ENCODE measurements around the gene HS6ST3.

The HS6ST3 gene

DNA sequence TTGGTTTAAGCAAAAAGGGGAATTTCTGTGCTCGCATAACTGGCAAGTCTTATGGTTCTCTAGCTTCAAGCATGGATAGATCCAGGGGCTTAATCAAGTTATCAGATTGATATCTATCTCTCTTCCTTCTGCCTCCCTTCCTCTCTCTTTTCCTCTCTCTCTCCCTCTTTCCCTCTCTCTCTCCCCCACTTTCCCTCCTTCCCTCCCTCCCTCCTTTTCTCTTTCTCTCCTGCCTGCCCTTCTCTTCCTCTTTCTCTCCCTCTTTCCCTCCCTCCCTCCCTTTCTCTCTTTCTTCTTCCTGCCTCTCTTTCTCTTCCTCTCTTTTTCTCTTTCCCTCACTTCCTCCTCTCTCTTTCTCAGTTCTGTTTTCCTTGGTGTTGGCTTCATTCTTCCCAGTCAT lies 195.8 kb downstream of the HS6ST3 start:
- POLR2A ChIA-PET, result no interaction called here
- CTCF ChIA-PET, result no interaction called here
- TF ChIP-seq FOXM1 (IDR thresholded peaks at IDR 0.05; ENCODE audit: borderline replicate concordance) (no peak), SP1 (IDR thresholded peaks at IDR 0.05) (no peak), CTBP1 (IDR thresholded peaks at IDR 0.05; ENCODE audit: borderline replicate concordance) (no peak), ZNF384 (IDR thresholded peaks at IDR 0.05) (no peak), LEF1 (IDR thresholded peaks at IDR 0.05; ENCODE audit: borderline replicate concordance) (no peak), FOXK2 (IDR thresholded peaks at IDR 0.05) (no peak), HDGF (IDR thresholded peaks at IDR 0.05; ENCODE audit: borderline replicate concordance) (no peak)
- no peak for DNase-seq (ENCODE audit: extremely low spot score)

GRCh38 chr13:96294930-96295881 lies 205.3 kb downstream of the HS6ST3 start:
- TF ChIP-seq SP1 (IDR thresholded peaks at IDR 0.05) (no peak), NFRKB (IDR thresholded peaks at IDR 0.05) (no peak), FOXM1 (IDR thresholded peaks at IDR 0.05; ENCODE audit: borderline replicate concordance) (no peak), BHLHE40 (IDR thresholded peaks at IDR 0.05; ENCODE audit: borderline replicate concordance) (no peak), CTBP1 (IDR thresholded peaks at IDR 0.05; ENCODE audit: borderline replicate concordance) (no peak), TARDBP (IDR thresholded peaks at IDR 0.05) (no peak), ELF4 (IDR thresholded peaks at IDR 0.05) (no peak), ARNT (IDR thresholded peaks at IDR 0.05) (no peak), L3MBTL2 (conservative IDR thresholded peaks at IDR 0.05) (no peak), FOXA1 (IDR thresholded peaks at IDR 0.05) (no peak), LEF1 (IDR thresholded peaks at IDR 0.05; ENCODE audit: borderline replicate concordance) (no peak), ZNF384 (IDR thresholded peaks at IDR 0.05) (no peak), SUZ12 (IDR thresholded peaks at IDR 0.05) (no peak), HDGF (IDR thresholded peaks at IDR 0.05; ENCODE audit: borderline replicate concordance) (no peak), FOXK2 (IDR thresholded peaks at IDR 0.05) (no peak)
- TF ChIP-seq, protein P1, sequence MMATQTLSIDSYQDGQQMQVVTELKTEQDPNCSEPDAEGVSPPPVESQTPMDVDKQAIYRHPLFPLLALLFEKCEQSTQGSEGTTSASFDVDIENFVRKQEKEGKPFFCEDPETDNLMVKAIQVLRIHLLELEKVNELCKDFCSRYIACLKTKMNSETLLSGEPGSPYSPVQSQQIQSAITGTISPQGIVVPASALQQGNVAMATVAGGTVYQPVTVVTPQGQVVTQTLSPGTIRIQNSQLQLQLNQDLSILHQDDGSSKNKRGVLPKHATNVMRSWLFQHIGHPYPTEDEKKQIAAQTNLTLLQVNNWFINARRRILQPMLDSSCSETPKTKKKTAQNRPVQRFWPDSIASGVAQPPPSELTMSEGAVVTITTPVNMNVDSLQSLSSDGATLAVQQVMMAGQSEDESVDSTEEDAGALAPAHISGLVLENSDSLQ (IDR thresholded peaks at IDR 0.05), result no peak
- CTCF ChIA-PET, result no interaction called here
- no peak for DNase-seq (ENCODE audit: extremely low spot score)
- POLR2A ChIA-PET, result no interaction called here

DNA sequence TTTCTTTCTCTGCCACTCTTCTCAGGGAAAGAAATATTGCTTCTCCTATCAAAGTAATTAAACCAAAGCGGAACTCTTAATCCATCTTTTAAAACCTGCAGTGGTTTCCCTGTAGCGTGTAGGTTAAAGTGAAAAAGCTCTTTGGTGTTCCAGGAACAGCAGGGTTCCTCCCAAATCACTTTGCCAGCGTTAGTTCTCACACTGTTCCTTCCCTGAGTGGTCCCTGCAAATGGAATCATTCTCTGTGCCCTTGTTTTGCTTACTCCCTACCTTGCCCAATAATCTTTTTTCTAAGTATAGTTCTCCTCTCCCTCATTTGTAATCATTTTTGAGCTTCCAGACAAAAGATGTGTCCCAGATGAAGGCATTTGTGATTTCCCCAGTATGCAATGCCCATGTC lies 207.5 kb downstream of the HS6ST3 start:
- CTCF ChIA-PET, result no interaction called here
- DNase-seq (ENCODE audit: extremely low spot score), result no peak
- TF ChIP-seq SP1 (IDR thresholded peaks at IDR 0.05) (no peak), LEF1 (IDR thresholded peaks at IDR 0.05; ENCODE audit: borderline replicate concordance) (no peak), ELF4 (IDR thresholded peaks at IDR 0.05) (no peak)
- POLR2A ChIA-PET, result no interaction called here

DNA sequence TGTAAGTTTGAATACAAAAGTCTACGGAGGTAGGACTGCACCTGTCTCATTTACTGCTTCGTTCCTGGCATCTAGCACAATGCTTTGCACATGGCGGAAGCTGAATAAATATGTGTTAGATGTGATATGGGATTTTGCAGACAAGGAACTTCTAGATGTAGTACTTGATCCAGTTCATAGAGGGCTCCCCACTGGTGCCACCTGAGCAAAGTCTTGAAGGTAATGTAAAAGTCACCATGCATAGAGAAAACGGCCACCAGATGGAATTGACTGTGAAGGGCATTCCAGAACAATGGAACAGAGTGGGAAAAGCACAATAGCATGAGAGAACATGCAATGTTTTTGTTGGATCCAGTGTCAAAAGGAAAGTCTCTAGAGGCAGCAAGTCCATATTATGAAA lies 209.3 kb downstream of the HS6ST3 start:
- DNase-seq (ENCODE audit: extremely low spot score), result no peak
- ChIA-PET CTCF (no interaction called here), POLR2A (no interaction called here)
- TF ChIP-seq FOXK2 (IDR thresholded peaks at IDR 0.05) (no peak), L3MBTL2 (conservative IDR thresholded peaks at IDR 0.05) (no peak), FOXM1 (IDR thresholded peaks at IDR 0.05; ENCODE audit: borderline replicate concordance) (no peak), SUZ12 (IDR thresholded peaks at IDR 0.05) (no peak), NFRKB (IDR thresholded peaks at IDR 0.05) (no peak), LEF1 (IDR thresholded peaks at IDR 0.05; ENCODE audit: borderline replicate concordance) (no peak), CTBP1 (IDR thresholded peaks at IDR 0.05; ENCODE audit: borderline replicate concordance) (no peak), ARNT (IDR thresholded peaks at IDR 0.05) (no peak), BHLHE40 (IDR thresholded peaks at IDR 0.05; ENCODE audit: borderline replicate concordance) (no peak)
- TF ChIP-seq, protein P1 (IDR thresholded peaks at IDR 0.05), result no peak

GRCh38 chr13:96308568-96308967 lies 218.7 kb downstream of the HS6ST3 start:
- POLR2A ChIA-PET, result no interaction called here
- DNase-seq (ENCODE audit: extremely low spot score), result no peak
- CTCF ChIA-PET, result no interaction called here
- TF ChIP-seq L3MBTL2 (conservative IDR thresholded peaks at IDR 0.05), result no peak
- no peak for TF ChIP-seq FOXA1 (IDR thresholded peaks at IDR 0.05)
- TF ChIP-seq ZNF384 (IDR thresholded peaks at IDR 0.05), result no peak
- TF ChIP-seq SP1 (IDR thresholded peaks at IDR 0.05), result no peak
- TF ChIP-seq ARNT (IDR thresholded peaks at IDR 0.05), result no peak

- POLR2A ChIA-PET, result no interaction called here
Measured at GRCh38 chr13:96314974-96315373, 225.1 kb downstream of the HS6ST3 start.

More at GRCh38 chr13:96314974-96315373, 225.1 kb downstream of the HS6ST3 start:
- TF ChIP-seq SUZ12 (IDR thresholded peaks at IDR 0.05) (no peak), FOXM1 (IDR thresholded peaks at IDR 0.05; ENCODE audit: borderline replicate concordance) (no peak), L3MBTL2 (conservative IDR thresholded peaks at IDR 0.05) (no peak), ZNF384 (IDR thresholded peaks at IDR 0.05) (no peak), BHLHE40 (IDR thresholded peaks at IDR 0.05; ENCODE audit: borderline replicate concordance) (no peak), ARNT (IDR thresholded peaks at IDR 0.05) (no peak), CTBP1 (IDR thresholded peaks at IDR 0.05; ENCODE audit: borderline replicate concordance) (no peak), SP1 (IDR thresholded peaks at IDR 0.05) (no peak), TARDBP (IDR thresholded peaks at IDR 0.05) (no peak), HDGF (IDR thresholded peaks at IDR 0.05; ENCODE audit: borderline replicate concordance) (no peak), FOXA1 (IDR thresholded peaks at IDR 0.05) (no peak), LEF1 (IDR thresholded peaks at IDR 0.05; ENCODE audit: borderline replicate concordance) (no peak), NFRKB (IDR thresholded peaks at IDR 0.05) (no peak), ELF4 (IDR thresholded peaks at IDR 0.05) (no peak), FOXK2 (IDR thresholded peaks at IDR 0.05) (no peak)
- TF ChIP-seq, protein P1 (IDR thresholded peaks at IDR 0.05), result no peak
- CTCF ChIA-PET, result no interaction called here
- no peak for DNase-seq (ENCODE audit: extremely low spot score)

Data from HEK293T (cell line).